ENCODE results near the gene ARHGAP26. TPM values are rescaled to one million over a fixed set of nuclear protein-coding genes. Genes with fewer than 3 reads are reported as not detected.

ARHGAP26 gene
- total and polyA plus RNA-seq, 4 donors: 1.8 to 16.7 (median 4.1) TPM

- Histone ChIP-seq H3K4me1 (ENCODE audit: control insufficient read depth in 4 of 4, insufficient read depth in 4 of 4, low read length in 3 of 4) (no peaks in the 10 kb centered on the region), H3K27ac (ENCODE audit: low read depth in 1 of 2, low read length in 2 of 2) (no peak overlapping the region), H3K9me3 (ENCODE audit: control insufficient read depth in 4 of 4, low read length in 3 of 4) (no peaks in the 10 kb centered on the region), H3K4me3 (ENCODE audit: low read depth in 1 of 3, low read length in 3 of 3) (no peak overlapping the region), H3K36me3 (ENCODE audit: control insufficient read depth in 4 of 4, insufficient read depth in 3 of 4, low read depth in 1 of 4, low read length in 3 of 4) (no peaks in the 10 kb centered on the region), H3K27me3 (ENCODE audit: control insufficient read depth in 4 of 4, insufficient read depth in 4 of 4, low read length in 3 of 4) (no peaks in the 10 kb centered on the region), H3K9ac (ENCODE audit: low read depth in 1 of 2, low read length in 2 of 2) (no peak overlapping the region)
- 93% methylated on average over 7 of the region's 7 CpGs for WGBS
- no peak for TF ChIP-seq ZBTB33 (IDR thresholded peaks at IDR 0.05)
- TF ChIP-seq EGR1 (IDR thresholded peaks at IDR 0.05; ENCODE audit: low read depth in 2 of 2): no peak
- no peak for TF ChIP-seq MAX (IDR thresholded peaks at IDR 0.05)
- no peak for TF ChIP-seq NR2F2 (IDR thresholded peaks at IDR 0.05)
- TF ChIP-seq TAF1 (conservative IDR thresholded peaks at IDR 0.05): no peak
- no peak for TF ChIP-seq FOXA2 (IDR thresholded peaks at IDR 0.05)
- no peak for DNase-seq (ENCODE audit: low spot score)
Observed at GRCh38 chr5:143261748-143262392, 491.7 kb downstream of the ARHGAP26 start.

- Histone ChIP-seq H3K9ac (ENCODE audit: low read depth in 1 of 2, low read length in 2 of 2) (no peak overlapping the region), H3K27ac (ENCODE audit: low read depth in 1 of 2, low read length in 2 of 2) (no peak overlapping the region), H3K4me3 (ENCODE audit: low read depth in 1 of 3, low read length in 3 of 3) (no peak overlapping the region), H3K36me3 (ENCODE audit: control insufficient read depth in 4 of 4, insufficient read depth in 3 of 4, low read depth in 1 of 4, low read length in 3 of 4) (no peaks in the 10 kb centered on the region), H3K27me3 (ENCODE audit: control insufficient read depth in 4 of 4, insufficient read depth in 4 of 4, low read length in 3 of 4) (no peaks in the 10 kb centered on the region), H3K9me3 (ENCODE audit: control insufficient read depth in 4 of 4, low read length in 3 of 4) (no peaks in the 10 kb centered on the region), H3K4me1 (ENCODE audit: control insufficient read depth in 4 of 4, insufficient read depth in 4 of 4, low read length in 3 of 4) (no peaks in the 10 kb centered on the region)
- no peak for DNase-seq (ENCODE audit: low spot score)
- WGBS: 97% methylated on average over 1 of the region's 1 CpG
- TF ChIP-seq TAF1 (conservative IDR thresholded peaks at IDR 0.05) (no peak), FOXA1 (IDR thresholded peaks at IDR 0.05) (no peak), FOXA2 (IDR thresholded peaks at IDR 0.05) (no peak), EGR1 (IDR thresholded peaks at IDR 0.05; ENCODE audit: low read depth in 2 of 2) (no peak), CTCF (IDR thresholded peaks at IDR 0.05; ENCODE audit: low read depth, low read length, missing input control) (no peak), ATF3 (IDR thresholded peaks at IDR 0.05) (no peak), HNF4A (conservative IDR thresholded peaks at IDR 0.05) (no peak), REST (IDR thresholded peaks at IDR 0.05) (no peak), HNF4G (IDR thresholded peaks at IDR 0.05) (no peak)
Observed at GRCh38 chr5:143262393-143263174, 492.4 kb downstream of the ARHGAP26 start.

Measured in liver (tissue), 9 donors.